ENCODE measurements around the gene PDE10A. TPM values are rescaled to one million over a fixed set of nuclear protein-coding genes. Genes with fewer than 3 reads are reported as not detected.

PDE10A gene
- total and polyA plus RNA-seq, 2 of the 13 experiments (the other 11 are each of a cell fraction or from before 2014, with no cell fraction given): not detected

DNA sequence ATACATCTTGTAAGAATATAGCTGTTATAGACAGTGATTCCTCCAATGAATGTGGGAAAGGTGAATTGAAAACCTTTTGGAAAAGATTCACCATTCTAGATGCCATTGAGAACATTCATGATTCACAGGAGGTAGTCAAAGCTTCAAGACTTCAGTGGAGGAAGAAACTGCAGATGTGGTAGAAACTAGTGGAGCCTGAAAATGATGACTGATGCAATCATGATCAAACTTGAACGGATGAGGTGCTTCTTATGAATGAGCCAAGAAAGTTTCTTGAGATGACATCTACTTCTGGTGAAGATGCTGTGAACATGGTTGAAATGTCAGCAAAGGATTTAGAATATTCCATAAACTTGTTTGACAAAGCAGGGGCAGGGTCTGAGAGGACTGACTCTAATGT lies 286.9 kb downstream of the PDE10A start:
- FAIRE-seq (no peak), ATAC-seq (no peak), DNase-seq (ENCODE audit: low spot score) (no peak)
- peaks cover 38% of the 10 kb centered on the region for H3K9me3 ChIP-seq (ENCODE audit: low read length)
- POLR2A ChIA-PET: no interaction called here
- peak in 1 of 2 experiments; percentile 52; a peak in 2 of 4 replicates for TF ChIP-seq MAFK (conservative IDR thresholded peaks at IDR 0.05 in 1 of 2, IDR thresholded peaks at IDR 0.05 in 1 of 2; ENCODE audit: low read length in 2 of 2)
- no peak for TF ChIP-seq PAWR (CRISPR knock-in tag; IDR thresholded peaks at IDR 0.05; ENCODE audit: borderline replicate concordance)
- TF ChIP-seq, protein P1, sequence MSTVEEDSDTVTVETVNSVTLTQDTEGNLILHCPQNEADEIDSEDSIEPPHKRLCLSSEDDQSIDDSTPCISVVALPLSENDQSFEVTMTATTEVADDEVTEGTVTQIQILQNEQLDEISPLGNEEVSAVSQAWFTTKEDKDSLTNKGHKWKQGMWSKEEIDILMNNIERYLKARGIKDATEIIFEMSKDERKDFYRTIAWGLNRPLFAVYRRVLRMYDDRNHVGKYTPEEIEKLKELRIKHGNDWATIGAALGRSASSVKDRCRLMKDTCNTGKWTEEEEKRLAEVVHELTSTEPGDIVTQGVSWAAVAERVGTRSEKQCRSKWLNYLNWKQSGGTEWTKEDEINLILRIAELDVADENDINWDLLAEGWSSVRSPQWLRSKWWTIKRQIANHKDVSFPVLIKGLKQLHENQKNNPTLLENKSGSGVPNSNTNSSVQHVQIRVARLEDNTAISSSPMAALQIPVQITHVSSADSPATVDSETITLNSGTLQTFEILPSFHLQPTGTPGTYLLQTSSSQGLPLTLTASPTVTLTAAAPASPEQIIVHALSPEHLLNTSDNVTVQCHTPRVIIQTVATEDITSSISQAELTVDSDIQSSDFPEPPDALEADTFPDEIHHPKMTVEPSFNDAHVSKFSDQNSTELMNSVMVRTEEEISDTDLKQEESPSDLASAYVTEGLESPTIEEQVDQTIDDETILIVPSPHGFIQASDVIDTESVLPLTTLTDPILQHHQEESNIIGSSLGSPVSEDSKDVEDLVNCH (CRISPR knock-in tag; IDR thresholded peaks at IDR 0.05): no peak
- TF ChIP-seq MAFF (IDR thresholded peaks at IDR 0.05; ENCODE audit: low read depth, low read length): 0 out of 2 replicates have a peak, but pooled peaks have one; percentile 32
- no peaks in the 10 kb centered on the region for H3K27me3 ChIP-seq (ENCODE audit: control insufficient read depth in 1 of 2, insufficient read depth in 2 of 2, low read length in 2 of 2)
- CTCF ChIA-PET (ENCODE audit: low intra/inter-chr PET ratio, low total read pairs): no interaction called here
- no peaks in the 10 kb centered on the region for H3K79me2 ChIP-seq (ENCODE audit: insufficient read depth, low read length)
- H3K36me3 ChIP-seq (replicated peaks in 1 of 2; ENCODE audit: control insufficient read depth in 1 of 2, insufficient read depth in 2 of 2, low read length in 2 of 2): no peaks in the 10 kb centered on the region
- intact Hi-C loops (cut with micrococcal nuclease; ENCODE audit: unreplicated experiment): no loop called here
- H3K4me3 ChIP-seq (replicated peaks in 1 of 3; ENCODE audit: insufficient read depth in 1 of 3, low read depth in 2 of 3, low read length in 3 of 3): no peak overlapping the region
- H3K9ac ChIP-seq (ENCODE audit: insufficient read depth, low read depth, low read length): no peak overlapping the region
- H4K20me1 ChIP-seq (ENCODE audit: insufficient read depth, low read length): no peaks in the 10 kb centered on the region
- H2AFZ ChIP-seq (ENCODE audit: low read length): no peak overlapping the region
- H3K4me1 ChIP-seq (ENCODE audit: insufficient read depth, low read length): no peaks in the 10 kb centered on the region
- no peak overlapping the region for H3K4me2 ChIP-seq (ENCODE audit: low read depth, low read length)
- no TSS peak for BruUV-seq (replicated peaks)
- WGBS (ENCODE audit: low lambda C conversion rate): 6% methylated on average over 1 of the region's 1 CpG
- in situ Hi-C loops (cut with HindIII; ENCODE audit: extremely low pct_ligation_motif_present, low pct_unique_long_range_greater_than_20kb): no loop called here
- no peak overlapping the region for H3K27ac ChIP-seq (ENCODE audit: extremely low read length, insufficient read depth, low read length)

DNA sequence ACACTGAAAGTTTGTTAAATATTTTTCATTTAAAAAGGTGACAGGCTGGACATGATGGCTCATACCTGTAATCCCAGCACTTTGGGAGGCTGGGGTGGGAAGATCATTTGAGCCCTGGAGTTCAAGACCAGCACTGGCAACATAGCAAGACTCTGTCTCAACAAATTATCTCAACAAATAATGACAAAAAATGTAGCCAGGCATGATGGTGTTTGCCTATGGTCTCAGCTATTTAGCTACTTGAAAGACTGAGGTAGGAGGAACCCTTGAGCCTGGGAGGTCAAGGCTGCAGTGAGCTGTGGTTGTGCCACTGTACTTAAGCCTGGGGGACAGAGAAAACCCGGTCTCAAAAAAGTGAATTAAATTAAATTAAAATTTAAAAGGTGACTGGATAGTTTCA lies 297.7 kb downstream of the PDE10A start:
- BruUV-seq (replicated peaks): no TSS peak
- ChIA-PET POLR2A (no interaction called here), CTCF (ENCODE audit: low intra/inter-chr PET ratio, low total read pairs) (no interaction called here)
- Histone ChIP-seq H3K4me1 (ENCODE audit: insufficient read depth, low read length) (no peaks in the 10 kb centered on the region), H3K27me3 (ENCODE audit: control insufficient read depth in 1 of 2, insufficient read depth in 2 of 2, low read length in 2 of 2) (no peaks in the 10 kb centered on the region), H3K9me3 (ENCODE audit: low read length) (peaks cover 66% of the 10 kb centered on the region), H3K9ac (ENCODE audit: insufficient read depth, low read depth, low read length) (no peak overlapping the region), H3K27ac (ENCODE audit: extremely low read length, insufficient read depth, low read length) (no peak overlapping the region), H4K20me1 (ENCODE audit: insufficient read depth, low read length) (no peaks in the 10 kb centered on the region), H3K79me2 (ENCODE audit: insufficient read depth, low read length) (no peaks in the 10 kb centered on the region), H3K36me3 (replicated peaks in 1 of 2; ENCODE audit: control insufficient read depth in 1 of 2, insufficient read depth in 2 of 2, low read length in 2 of 2) (no peaks in the 10 kb centered on the region), H2AFZ (ENCODE audit: low read length) (no peak overlapping the region), H3K4me3 (replicated peaks in 1 of 3; ENCODE audit: insufficient read depth in 1 of 3, low read depth in 2 of 3, low read length in 3 of 3) (no peak overlapping the region), H3K4me2 (ENCODE audit: low read depth, low read length) (no peak overlapping the region)
- intact Hi-C loops (cut with micrococcal nuclease; ENCODE audit: unreplicated experiment): no loop called here
- no peak for DNase-seq (ENCODE audit: low spot score)
- ATAC-seq: no peak
- no peak for FAIRE-seq
- no peak for TF ChIP-seq ZBTB7A (CRISPR knock-in tag; IDR thresholded peaks at IDR 0.05)
- WGBS (ENCODE audit: low lambda C conversion rate): 0% methylated on average over 1 of the region's 1 CpG
- in situ Hi-C loops (cut with HindIII; ENCODE audit: extremely low pct_ligation_motif_present, low pct_unique_long_range_greater_than_20kb): no loop called here

Measured in HepG2 (cell line).